UCSD-AML1 (cell line): ENCODE results near the gene ALDOC.
A peak's percentile ranks its signal among the peaks of the same experiment; 100 is the strongest.
"Not testable (repeated sequence)": the region's sequence is repeated elsewhere in the genome, so short reads cannot be mapped to it uniquely, and the experiment has no call there.

ENCODE experiments used
- DNase-seq: peaks from one replicate; lab custom pipeline; 2025; ENCODE audit not compliant: unreplicated experiment; lab: John Stamatoyannopoulos, UW

ALDOC gene

GRCh38 chr17:28584434-28584833 is 7.7 kb upstream of the ALDOC start:
- DNase-seq: no peak

- DNase-seq: no peak
These were observed 5.8 kb upstream of the ALDOC start for GRCh38 chr17:28582513-28582912.

GRCh38 chr17:28580959-28581358 is 4.3 kb upstream of the ALDOC start:
- DNase-seq: no peak

- no peak for DNase-seq
These were observed 2.8 kb upstream of the ALDOC start for GRCh38 chr17:28579526-28579925.

- no peak for DNase-seq
These were observed 1.8 kb upstream of the ALDOC start for GRCh38 chr17:28578246-28579195.

- no peak for DNase-seq
These were observed 750 bp upstream of the ALDOC start for GRCh38 chr17:28577466-28577824.

- DNase-seq: not testable (repeated sequence)
These were observed 679 bp downstream of the ALDOC start for GRCh38 chr17:28576016-28576415.

GRCh38 chr17:28575126-28575795 is 1.4 kb downstream of the ALDOC start:
- no peak for DNase-seq

GRCh38 chr17:28574526-28574925 is 2.2 kb downstream of the ALDOC start:
- no peak for DNase-seq

GRCh38 chr17:28573966-28574480 is 2.7 kb downstream of the ALDOC start:
- no peak for DNase-seq

GRCh38 chr17:28573521-28573920 is 3.2 kb downstream of the ALDOC start:
- DNase-seq: no peak

GRCh38 chr17:28573040-28573380 is 3.7 kb downstream of the ALDOC start:
- no peak for DNase-seq

- no peak for DNase-seq
These were observed 4.2 kb downstream of the ALDOC start for GRCh38 chr17:28572259-28573039.

GRCh38 chr17:28571361-28572122 is 5.2 kb downstream of the ALDOC start, which contains the start of gene PIGS:
Gene PIGS (minus strand): TSS chr17:28571524. CDS start chr17:28571496, 28 bp downstream.
- DNase-seq: peak; percentile 95

GRCh38 chr17:28570716-28571360 is 5.9 kb downstream of the ALDOC start:
- peak; percentile 42 for DNase-seq

GRCh38 chr17:28569446-28569845 is 7.2 kb downstream of the ALDOC start:
- DNase-seq: no peak

GRCh38 chr17:28567604-28568003 is 9.1 kb downstream of the ALDOC start:
- DNase-seq: no peak

GRCh38 chr17:28563475-28563874 is 13.2 kb downstream of the ALDOC start:
- no peak for DNase-seq

- no peak for DNase-seq
These were observed 21.7 kb downstream of the ALDOC start for GRCh38 chr17:28555022-28555421.

GRCh38 chr17:28554565-28554964 is 22.1 kb downstream of the ALDOC start:
- no peak for DNase-seq
